SK-N-MC (cell line): ENCODE results near the gene NAV3.

Experiments
- EZH2 ChIP-seq: fragments of 200-600 bp; sonication (generic); IDR thresholded peaks from one replicate; pipeline ENCODE4 v1.6.1; 2017; ENCODE audit warnings: antibody characterized with exemption
- FOXP2 ChIP-seq: optimal IDR thresholded peaks from 2 replicates; pipeline ENCODE3; 2011; ENCODE audit warnings: mild to moderate bottlenecking, moderate library complexity; ENCODE audit not compliant: insufficient read depth; ENCODE audit errors: extremely low read length, control extremely low read depth
- POLR2AphosphoS5 ChIP-seq: IDR thresholded peaks from 2 replicates; pipeline ENCODE4 v1.6.1; 2012; ENCODE audit warnings: mild to moderate bottlenecking, low read depth, low read length, borderline replicate concordance

- TF ChIP-seq EZH2 (no peak), POLR2AphosphoS5 (no peak), FOXP2 (no peak)
Observed at GRCh38 chr12:77818351-77818750, 12.3 kb upstream of the NAV3 start.
